WTC11 (cell line): ENCODE data around the gene PHC2. TPM values are rescaled to one million over a fixed set of nuclear protein-coding genes. Genes with fewer than 3 reads are reported as not detected.

Experiments
- ATAC-seq: fragments of 200-7000 bp; cut with Tn5 transposase; 2 replicates; pipeline ENCODE4 v1.10.0; 2021; ENCODE audit warnings: mild to moderate bottlenecking, moderate library complexity
- CTCF ChIA-PET: fragments of 300-600 bp; sonication (Branson Sonifier 250); formaldehyde crosslinking; loops from one replicate; lab custom pipeline; 2021; ENCODE audit warnings: antibody characterized with exemption; lab: Charles Lee
- POLR2A ChIA-PET: fragments of 350-600 bp; sonication (Branson Sonifier 250); formaldehyde crosslinking; loops from one replicate; lab custom pipeline; 2021; ENCODE audit warnings: antibody characterized with exemption; lab: Charles Lee
- DNase-seq: peaks from one replicate; pipeline ENCODE4 v3.0.0; 2021; ENCODE audit warnings: low spot score
- H3K27ac Mint-ChIP-seq: 2 replicates; pipeline ENCODE4 v1.8.0; 2021; ENCODE audit warnings: mixed read lengths
- H3K27me3 Mint-ChIP-seq: 2 replicates; pipeline ENCODE4 v1.8.0; 2021; ENCODE audit warnings: low read depth, mild to moderate bottlenecking, moderate library complexity, mixed read lengths
- H3K36me3 Mint-ChIP-seq: 2 replicates; pipeline ENCODE4 v1.8.0; 2021; ENCODE audit warnings: mixed read lengths
- H3K4me1 Mint-ChIP-seq: 2 replicates; pipeline ENCODE4 v1.8.0; 2022; ENCODE audit warnings: mixed read lengths
- H3K4me3 Mint-ChIP-seq: 2 replicates; pipeline ENCODE4 v1.8.0; 2021; ENCODE audit warnings: mild to moderate bottlenecking, moderate library complexity, mixed read lengths
- H3K9me3 Mint-ChIP-seq: 2 replicates; pipeline ENCODE4 v1.8.0; 2021; ENCODE audit warnings: mixed read lengths
- AFF4 ChIP-seq: sonication (generic); formaldehyde crosslinking; IDR thresholded peaks from 2 replicates; pipeline ENCODE4 v1.8.1; 2023; ENCODE audit warnings: mild to moderate bottlenecking, missing genetic modification reagents, borderline replicate concordance
- HMGA2 ChIP-seq: fragments of 250-450 bp; sonication (Bioruptor Pico); IDR thresholded peaks from 2 replicates; pipeline ENCODE4 v1.4.0; 2021; ENCODE audit warnings: mild to moderate bottlenecking, moderate library complexity
- IRF1 ChIP-seq: sonication (generic); formaldehyde crosslinking; IDR thresholded peaks from 2 replicates; pipeline ENCODE4 v1.8.0; 2023; ENCODE audit warnings: missing genetic modification reagents
- MXD4 ChIP-seq: fragments of 250-450 bp; sonication (Bioruptor Pico); IDR thresholded peaks from 2 replicates; pipeline ENCODE4 v1.8.0; 2021; ENCODE audit warnings: mild to moderate bottlenecking, moderate library complexity, borderline replicate concordance
- NR3C1 ChIP-seq: sonication (generic); formaldehyde crosslinking; conservative IDR thresholded peaks from 2 replicates; pipeline ENCODE4 v1.8.1; 2023; ENCODE audit warnings: low read depth, mild to moderate bottlenecking, missing genetic modification reagents
- OVOL2 ChIP-seq: fragments of 250-450 bp; sonication (Bioruptor Pico); IDR thresholded peaks from 2 replicates; pipeline ENCODE4 v1.9.0; 2021; ENCODE audit warnings: mild to moderate bottlenecking, borderline replicate concordance
- TCF7 ChIP-seq: sonication (generic); formaldehyde crosslinking; IDR thresholded peaks from 2 replicates; pipeline ENCODE4 v1.8.0; 2022; ENCODE audit warnings: mild to moderate bottlenecking, low read depth, missing genetic modification reagents, moderate library complexity
- TEAD4 ChIP-seq: sonication (generic); formaldehyde crosslinking; IDR thresholded peaks from 2 replicates; pipeline ENCODE4 v1.8.0; 2022; ENCODE audit warnings: mild to moderate bottlenecking, missing genetic modification reagents
- USF1 ChIP-seq: sonication (generic); formaldehyde crosslinking; IDR thresholded peaks from 2 replicates; pipeline ENCODE4 v1.8.0; 2022; ENCODE audit warnings: mild to moderate bottlenecking, missing genetic modification reagents
- ZBTB21 ChIP-seq: sonication (generic); formaldehyde crosslinking; IDR thresholded peaks from 2 replicates; pipeline ENCODE4 v1.8.1; 2023; ENCODE audit warnings: mild to moderate bottlenecking, missing genetic modification reagents, borderline replicate concordance
- ZMAT4 ChIP-seq: fragments of 250-450 bp; sonication (Bioruptor Pico); IDR thresholded peaks from 2 replicates; pipeline ENCODE4 v1.9.0; 2021; ENCODE audit warnings: mild to moderate bottlenecking
- ZNF232 ChIP-seq: sonication (generic); formaldehyde crosslinking; IDR thresholded peaks from 2 replicates; pipeline ENCODE4 v1.8.0; 2022; ENCODE audit warnings: mild to moderate bottlenecking, missing genetic modification reagents
- total RNA-seq: library from RNA; stranded (reverse); gene quantifications from 3 replicates; pipeline ENCODE4 v1.2.3, GENCODE V29; 2021
- TF ChIP-seq, protein P1 (sequence below): sonication (generic); formaldehyde crosslinking; IDR thresholded peaks from 2 replicates; pipeline ENCODE4 v1.8.0; 2022; ENCODE audit warnings: mild to moderate bottlenecking, missing genetic modification reagents
- TF ChIP-seq, protein P2 (sequence below): sonication (generic); formaldehyde crosslinking; IDR thresholded peaks from 2 replicates; pipeline ENCODE4 v1.8.1; 2022; ENCODE audit warnings: mild to moderate bottlenecking, missing genetic modification reagents, moderate library complexity, borderline replicate concordance

The PHC2 gene
- total RNA-seq, 1 experiment from 2014 or later: 7.0 TPM

- TF ChIP-seq AFF4 (CRISPR knock-in tag) (no peak), ZMAT4 (CRISPR knock-in tag) (no peak)
Observed at GRCh38 chr1:33358795-33359503, 71.9 kb downstream of the PHC2 start (continued).

- Mint-ChIP-seq H3K36me3 (no peaks in the 10 kb centered on the region), H3K4me1 (peaks cover 26% of the 10 kb centered on the region), H3K27ac (no peak overlapping the region), H3K9me3 (peaks cover 4% of the 10 kb centered on the region; the same call in 1 of the 2 replicates), H3K27me3 (peaks cover 73% of the 10 kb centered on the region), H3K4me3 (no peak overlapping the region)
- ATAC-seq: no peak
- no peak for DNase-seq
- ChIA-PET CTCF (interaction anchor here (1.0 kb wide), 1 partner anchor 10 kb away, joined by 3 read pairs; no protein-coding TSS in a partner anchor), POLR2A (interaction anchor here (1.1 kb wide), 1 partner anchor 16 kb away, joined by 3 read pairs; no protein-coding TSS in a partner anchor)
- TF ChIP-seq USF1 (CRISPR knock-in tag): no peak
- TF ChIP-seq ZBTB21 (CRISPR knock-in tag): no peak
- no peak for TF ChIP-seq NR3C1 (CRISPR knock-in tag)
- TF ChIP-seq MXD4 (CRISPR knock-in tag): no peak
- no peak for TF ChIP-seq TEAD4 (CRISPR knock-in tag)
- no peak for TF ChIP-seq TCF7 (CRISPR knock-in tag)
- TF ChIP-seq ZNF232 (CRISPR knock-in tag): no peak
- TF ChIP-seq, protein P1, sequence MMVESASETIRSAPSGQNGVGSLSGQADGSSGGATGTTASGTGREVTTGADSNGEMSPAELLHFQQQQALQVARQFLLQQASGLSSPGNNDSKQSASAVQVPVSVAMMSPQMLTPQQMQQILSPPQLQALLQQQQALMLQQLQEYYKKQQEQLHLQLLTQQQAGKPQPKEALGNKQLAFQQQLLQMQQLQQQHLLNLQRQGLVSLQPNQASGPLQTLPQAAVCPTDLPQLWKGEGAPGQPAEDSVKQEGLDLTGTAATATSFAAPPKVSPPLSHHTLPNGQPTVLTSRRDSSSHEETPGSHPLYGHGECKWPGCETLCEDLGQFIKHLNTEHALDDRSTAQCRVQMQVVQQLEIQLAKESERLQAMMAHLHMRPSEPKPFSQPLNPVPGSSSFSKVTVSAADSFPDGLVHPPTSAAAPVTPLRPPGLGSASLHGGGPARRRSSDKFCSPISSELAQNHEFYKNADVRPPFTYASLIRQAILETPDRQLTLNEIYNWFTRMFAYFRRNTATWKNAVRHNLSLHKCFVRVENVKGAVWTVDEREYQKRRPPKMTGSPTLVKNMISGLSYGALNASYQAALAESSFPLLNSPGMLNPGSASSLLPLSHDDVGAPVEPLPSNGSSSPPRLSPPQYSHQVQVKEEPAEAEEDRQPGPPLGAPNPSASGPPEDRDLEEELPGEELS: no peak
- TF ChIP-seq HMGA2 (CRISPR knock-in tag): no peak
- no peak for TF ChIP-seq OVOL2 (CRISPR knock-in tag)
- no peak for TF ChIP-seq ZMAT4 (CRISPR knock-in tag)
- TF ChIP-seq, protein P2, sequence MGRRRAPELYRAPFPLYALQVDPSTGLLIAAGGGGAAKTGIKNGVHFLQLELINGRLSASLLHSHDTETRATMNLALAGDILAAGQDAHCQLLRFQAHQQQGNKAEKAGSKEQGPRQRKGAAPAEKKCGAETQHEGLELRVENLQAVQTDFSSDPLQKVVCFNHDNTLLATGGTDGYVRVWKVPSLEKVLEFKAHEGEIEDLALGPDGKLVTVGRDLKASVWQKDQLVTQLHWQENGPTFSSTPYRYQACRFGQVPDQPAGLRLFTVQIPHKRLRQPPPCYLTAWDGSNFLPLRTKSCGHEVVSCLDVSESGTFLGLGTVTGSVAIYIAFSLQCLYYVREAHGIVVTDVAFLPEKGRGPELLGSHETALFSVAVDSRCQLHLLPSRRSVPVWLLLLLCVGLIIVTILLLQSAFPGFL (CRISPR knock-in tag): no peak
- TF ChIP-seq IRF1 (CRISPR knock-in tag): no peak
Observed at GRCh38 chr1:33358114-33358794, 72.6 kb downstream of the PHC2 start.
